Loucy (cell line): ENCODE measurements around the gene B2M.

Experiments used
- CTCF ChIP-seq: fragments of 200-600 bp; sonication (generic); conservative IDR thresholded peaks from 2 replicates; pipeline ENCODE4 v1.5.1; 2014; ENCODE audit warnings: mild to moderate bottlenecking, antibody characterized with exemption, low read length
- EZH2phosphoT487 ChIP-seq: fragments of 200-600 bp; IDR thresholded peaks from 2 replicates; pipeline ENCODE4 v1.6.1; 2018; ENCODE audit warnings: antibody characterized with exemption, mild to moderate bottlenecking, moderate library complexity, borderline replicate concordance

GRCh38 chr15:44722011-44722410 lies 10.7 kb downstream of the B2M start:
- TF ChIP-seq CTCF (no peak), EZH2phosphoT487 (no peak)
